Esophagus muscularis mucosa (tissue), 4 donors: ENCODE results near the gene GPX3. TPM values are rescaled to one million over a fixed set of nuclear protein-coding genes. Genes with fewer than 3 reads are reported as not detected.

Source experiments
- DNase-seq: peaks from one replicate; pipeline ENCODE4 v3.0.0-alpha.2; 2017; ENCODE audit errors: extremely low spot score
- H3K27ac ChIP-seq, 4 donors: fragments of 200-600 bp; sonication (generic); replicated peaks in 1 of 4; 1 replicate in 3 of 4; 2 replicates in 1 of 4; pipeline ENCODE4 v1.5.1; 2016 to 2019; ENCODE audit warnings: mild to moderate bottlenecking in 1 of 4
- H3K27me3 ChIP-seq, 4 donors: fragments of 200-600 bp; sonication (generic); one replicate each; pipeline versions ENCODE4 v1.5.1 to v1.6.0; 2016 to 2019
- H3K36me3 ChIP-seq, 4 donors: fragments of 200-600 bp; sonication (generic); one replicate each; pipeline ENCODE4 v1.5.1; 2016 to 2019
- H3K4me1 ChIP-seq, 4 donors: fragments of 200-600 bp; sonication (generic); one replicate each; pipeline ENCODE4 v1.5.1; 2016 to 2019
- H3K4me3 ChIP-seq, 4 donors: fragments of 200-600 bp; sonication (generic); 1 replicate in 2 of 4; 2 replicates in 2 of 4; pipeline ENCODE4 v1.5.1; 2016 to 2019; ENCODE audit warnings: mild to moderate bottlenecking in 4 of 4, moderate library complexity in 1 of 4
- H3K9me3 ChIP-seq, 4 donors: fragments of 200-600 bp; sonication (generic); 1 replicate in 3 of 4; 2 replicates in 1 of 4; pipeline ENCODE4 v1.5.1; 2016 to 2019
- EP300 ChIP-seq: sonication (generic); formaldehyde crosslinking; IDR thresholded peaks from one replicate; pipeline ENCODE4 v1.6.1; 2017; ENCODE audit warnings: antibody characterized with exemption
- POLR2A ChIP-seq: fragments of 450-650 bp; IDR thresholded peaks from one replicate; pipeline ENCODE4 v1.6.1; 2017; ENCODE audit warnings: antibody characterized with exemption, moderate library complexity, mild to moderate bottlenecking, low read depth
- POLR2AphosphoS5 ChIP-seq, 2 donors: sonication (generic); formaldehyde crosslinking; IDR thresholded peaks; one replicate each; pipeline ENCODE4 v1.6.1; 2017; ENCODE audit warnings: antibody characterized with exemption in 2 of 2
- WGBS: methylation state at CpG from one replicate; pipeline ENCODE4 v1.1.5; 2018; 5-methylcytosine and 5-hydroxymethylcytosine counted together
- intact Hi-C: fragments of 100-400 bp; cut with DNase I; formaldehyde crosslinking; loops from one replicate; pipeline ENCODE4 v1.15.1; 2023
- total RNA-seq, 4 donors: library from RNA; depleted of rRNA; stranded (reverse); fragments of >200 nt; gene quantifications; one replicate each; pipeline versions ENCODE4 v1.1.0 to v1.2.1, GENCODE V29; 2016
- TF ChIP-seq, protein P1 (sequence below), 3 experiments: fragments of 200-600 bp in 2 of 3; fragments of 450-650 bp in 1 of 3; sonication (generic) in 2 of 3; IDR thresholded peaks; one replicate each; pipeline ENCODE4 v1.5.1; 2017 to 2019; ENCODE audit warnings: antibody characterized with exemption in 3 of 3, mild to moderate bottlenecking in 2 of 3, moderate library complexity in 1 of 3

The GPX3 gene
- total RNA-seq, 4 donors from 2014 or later, result 1,165 to 3,724 (median 1,939) TPM

DNA sequence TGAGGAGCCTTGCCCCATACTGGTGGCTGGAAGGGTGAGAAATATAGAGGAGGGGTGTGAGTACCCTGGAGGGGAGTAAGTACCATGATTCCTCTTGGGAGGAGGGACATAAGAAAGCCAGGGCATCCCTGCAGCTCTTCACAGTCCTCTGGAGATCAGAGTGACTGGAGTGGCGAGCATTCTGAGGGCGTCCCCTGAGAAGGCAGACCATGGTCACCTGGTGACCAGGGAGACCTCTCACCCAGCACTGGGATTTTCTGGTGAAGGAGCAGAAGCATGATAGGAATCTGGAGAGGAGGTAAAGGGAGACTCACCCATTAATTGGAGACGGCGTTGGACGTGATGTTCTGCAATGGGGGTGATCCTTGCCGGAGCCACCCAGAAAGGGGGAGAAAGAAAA lies 27.7 kb upstream of the GPX3 start:
- TF ChIP-seq POLR2A, result no peak
- no peak for TF ChIP-seq POLR2AphosphoS5 (IDR thresholded peaks at IDR 0.05)
- TF ChIP-seq EP300, result no peak
- TF ChIP-seq, protein P1, sequence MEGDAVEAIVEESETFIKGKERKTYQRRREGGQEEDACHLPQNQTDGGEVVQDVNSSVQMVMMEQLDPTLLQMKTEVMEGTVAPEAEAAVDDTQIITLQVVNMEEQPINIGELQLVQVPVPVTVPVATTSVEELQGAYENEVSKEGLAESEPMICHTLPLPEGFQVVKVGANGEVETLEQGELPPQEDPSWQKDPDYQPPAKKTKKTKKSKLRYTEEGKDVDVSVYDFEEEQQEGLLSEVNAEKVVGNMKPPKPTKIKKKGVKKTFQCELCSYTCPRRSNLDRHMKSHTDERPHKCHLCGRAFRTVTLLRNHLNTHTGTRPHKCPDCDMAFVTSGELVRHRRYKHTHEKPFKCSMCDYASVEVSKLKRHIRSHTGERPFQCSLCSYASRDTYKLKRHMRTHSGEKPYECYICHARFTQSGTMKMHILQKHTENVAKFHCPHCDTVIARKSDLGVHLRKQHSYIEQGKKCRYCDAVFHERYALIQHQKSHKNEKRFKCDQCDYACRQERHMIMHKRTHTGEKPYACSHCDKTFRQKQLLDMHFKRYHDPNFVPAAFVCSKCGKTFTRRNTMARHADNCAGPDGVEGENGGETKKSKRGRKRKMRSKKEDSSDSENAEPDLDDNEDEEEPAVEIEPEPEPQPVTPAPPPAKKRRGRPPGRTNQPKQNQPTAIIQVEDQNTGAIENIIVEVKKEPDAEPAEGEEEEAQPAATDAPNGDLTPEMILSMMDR (IDR thresholded peaks at IDR 0.05), result no peak
- Histone ChIP-seq H3K27me3 (no peaks in the 10 kb centered on the region), H3K27ac (no peak overlapping the region), H3K36me3 (no peaks in the 10 kb centered on the region), H3K4me3 (no peak overlapping the region), H3K9me3 (no peaks in the 10 kb centered on the region), H3K4me1 (no peaks in the 10 kb centered on the region)
- DNase-seq, result no peak
- WGBS, result 96% methylated on average over 6 of the region's 6 CpGs
- intact Hi-C loops, result no loop called here

DNA sequence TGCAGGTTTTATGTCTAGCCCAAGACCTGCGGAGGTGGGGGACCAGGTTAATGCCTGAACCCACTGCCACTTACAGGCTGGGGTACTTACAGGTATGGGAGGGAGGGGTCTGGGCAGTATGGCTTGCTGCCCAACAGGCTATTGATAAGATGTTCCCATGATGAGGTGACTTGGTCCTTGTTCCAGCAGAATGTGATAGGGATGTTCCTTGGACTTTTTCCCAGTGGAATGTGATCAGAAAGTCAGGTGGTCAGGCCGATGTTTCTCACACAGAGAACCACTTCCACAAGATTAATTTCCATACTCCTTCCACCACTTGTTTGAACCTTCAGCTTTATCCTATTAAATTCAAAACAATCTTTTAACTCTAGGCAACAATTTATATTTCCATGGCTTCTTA lies 27.0 kb upstream of the GPX3 start:
- no peak for TF ChIP-seq EP300
- no peak for TF ChIP-seq POLR2AphosphoS5 (IDR thresholded peaks at IDR 0.05)
- TF ChIP-seq POLR2A, result no peak
- TF ChIP-seq, protein P1 (IDR thresholded peaks at IDR 0.05), result no peak
- H3K9me3 ChIP-seq, result no peaks in the 10 kb centered on the region
- DNase-seq, result no peak
- H3K4me1 ChIP-seq, result no peaks in the 10 kb centered on the region
- H3K4me3 ChIP-seq, result no peak overlapping the region
- H3K27me3 ChIP-seq, result no peaks in the 10 kb centered on the region
- intact Hi-C loops, result no loop called here
- no peak overlapping the region for H3K27ac ChIP-seq
- H3K36me3 ChIP-seq, result no peaks in the 10 kb centered on the region
- WGBS, result 94% methylated on average over 2 of the region's 2 CpGs

DNA sequence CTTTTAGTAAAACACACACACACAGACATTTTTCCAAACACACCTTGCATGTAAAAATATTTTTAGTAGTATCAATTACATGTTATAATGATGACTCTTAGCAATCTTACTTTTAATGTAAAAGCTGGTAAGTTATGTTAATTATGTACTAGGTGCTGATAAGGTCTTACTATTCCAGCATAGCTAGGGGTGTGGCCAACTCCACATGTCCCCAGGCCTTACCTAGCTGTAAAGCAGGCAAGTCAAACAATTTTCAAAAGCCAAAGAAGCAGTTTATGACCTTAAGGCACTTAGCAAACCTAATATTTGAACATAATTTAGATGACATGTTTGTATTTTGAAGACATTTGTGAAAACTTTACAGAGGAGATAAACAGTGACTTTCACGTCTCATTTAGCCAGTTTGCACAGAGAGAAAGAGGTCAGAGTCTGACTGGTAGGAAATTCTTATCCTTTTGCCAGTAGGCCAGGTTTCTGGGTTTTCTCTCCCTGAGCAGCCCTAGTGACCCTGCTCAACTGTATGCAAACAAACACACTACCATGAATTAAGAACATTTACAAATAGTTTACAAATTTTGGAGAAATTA lies 26.5 kb upstream of the GPX3 start:
- 71% methylated on average over 1 of the region's 1 CpG for WGBS
- Histone ChIP-seq H3K27ac (no peak overlapping the region), H3K27me3 (no peaks in the 10 kb centered on the region), H3K4me3 (no peak overlapping the region), H3K4me1 (no peaks in the 10 kb centered on the region), H3K36me3 (no peaks in the 10 kb centered on the region), H3K9me3 (no peaks in the 10 kb centered on the region)
- no peak for TF ChIP-seq POLR2A
- no peak for TF ChIP-seq POLR2AphosphoS5 (IDR thresholded peaks at IDR 0.05)
- TF ChIP-seq EP300, result no peak
- TF ChIP-seq, protein P1 (IDR thresholded peaks at IDR 0.05), result no peak
- intact Hi-C loops, result no loop called here
- no peak for DNase-seq

DNA sequence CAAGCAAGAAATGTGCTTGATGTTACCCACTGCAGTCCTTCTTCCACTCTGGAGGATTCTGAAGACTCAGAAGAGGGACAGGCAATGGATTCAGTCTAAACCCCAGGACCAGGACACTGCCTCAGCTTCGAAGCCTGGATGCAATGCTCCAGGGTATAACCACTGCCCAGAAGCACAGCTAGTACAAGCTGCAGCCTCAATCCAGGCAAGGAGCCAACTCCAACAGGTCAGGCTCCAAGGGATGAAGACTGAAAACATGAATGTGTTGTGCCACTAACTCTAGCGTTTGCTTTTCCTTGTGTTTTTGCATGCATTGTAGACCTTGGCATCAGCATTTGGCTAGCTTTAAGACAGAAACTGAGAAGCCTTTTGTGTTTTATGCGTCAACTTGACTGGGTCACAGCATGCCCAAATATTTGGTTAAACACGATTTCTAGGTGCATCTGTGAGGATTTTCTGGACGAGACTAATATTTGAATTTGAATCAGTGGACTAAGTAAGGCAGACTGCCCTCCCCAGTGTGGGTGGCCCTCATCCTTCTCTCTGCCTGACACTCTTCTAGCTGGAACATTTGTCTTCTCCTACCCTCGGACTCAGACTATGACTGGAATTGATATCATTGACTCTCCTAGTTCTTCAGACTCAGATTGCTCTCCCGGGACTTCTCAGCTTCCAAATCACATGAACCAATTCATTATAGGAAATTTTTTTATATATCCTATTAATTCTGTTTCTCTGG lies 20.5 kb upstream of the GPX3 start:
- Histone ChIP-seq H3K4me1 (peaks cover 26 to 45% (median 40%) of the 10 kb centered on the region in 4 donors), H3K4me3 (no peak overlapping the region), H3K36me3 (no peaks in the 10 kb centered on the region), H3K27me3 (no peaks in the 10 kb centered on the region), H3K9me3 (no peaks in the 10 kb centered on the region), H3K27ac (peak overlapping the region in 3 of 4 donors; percentile 12 to 58 (median 41))
- WGBS, result 25% methylated on average over 7 of the region's 7 CpGs
- intact Hi-C loops, result loop anchor here (10.0 kb wide), 1 partner anchor 215 kb away; no protein-coding TSS in a partner anchor
- DNase-seq, result no peak
- TF ChIP-seq, protein P1 (IDR thresholded peaks at IDR 0.05), result no peak
- TF ChIP-seq POLR2AphosphoS5 (IDR thresholded peaks at IDR 0.05), result peak in 1 of 2 donors; percentile 24
- TF ChIP-seq EP300, result no peak
